Measurements from ENCODE around the gene TSPEAR.
A peak's percentile ranks its signal among the peaks of the same experiment; 100 is the strongest.
"Not testable (repeated sequence)": the region's sequence is repeated elsewhere in the genome, so short reads cannot be mapped to it uniquely, and the experiment has no call there.

Gene TSPEAR

DNA sequence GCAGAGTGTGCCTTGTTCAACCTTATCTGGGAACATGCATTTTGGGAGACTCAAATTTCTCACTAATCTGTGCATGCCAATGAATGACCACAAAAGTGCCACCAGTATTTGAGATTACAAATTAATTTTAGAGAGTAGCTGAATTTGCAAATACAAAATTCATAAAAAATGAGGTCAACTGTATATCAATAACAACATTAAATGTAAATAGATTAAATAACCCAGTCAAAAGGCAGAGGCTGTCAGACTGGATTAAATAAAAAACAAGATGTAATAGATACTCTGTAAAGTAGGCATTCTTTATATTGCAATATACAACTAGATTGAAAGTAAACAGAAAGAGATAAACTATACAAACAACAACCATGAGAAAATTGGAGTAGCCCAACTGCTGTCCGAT lies 147.3 kb downstream of the TSPEAR start:
- no peak for DNase-seq

DNA sequence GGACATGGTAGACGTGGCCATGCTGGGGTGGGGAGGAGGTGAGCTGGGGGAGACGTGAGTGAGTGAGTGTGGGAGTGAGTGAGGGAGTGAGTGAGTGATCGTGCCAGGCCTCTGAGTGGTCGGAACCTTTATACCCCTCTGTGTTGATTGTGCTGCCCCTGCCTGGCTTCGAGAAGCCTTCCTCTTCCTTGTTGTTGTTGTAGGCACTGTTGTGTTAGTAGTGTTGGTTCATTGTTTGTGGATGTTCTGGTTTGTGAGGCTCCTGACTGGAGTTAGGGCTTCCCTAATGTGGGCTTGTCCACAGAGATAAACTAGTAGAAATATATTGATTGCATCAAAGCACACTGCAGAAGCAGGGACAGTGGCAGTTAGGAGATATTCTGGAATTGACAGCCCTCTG lies 152.7 kb downstream of the TSPEAR start, which contains the start of gene KRTAP10-3:
TSS of gene KRTAP10-3 (minus strand) at position 101 of the 400 bp plus-strand sequence. CDS start at position 21, 80 bp downstream.
- DNase-seq: no peak

DNA sequence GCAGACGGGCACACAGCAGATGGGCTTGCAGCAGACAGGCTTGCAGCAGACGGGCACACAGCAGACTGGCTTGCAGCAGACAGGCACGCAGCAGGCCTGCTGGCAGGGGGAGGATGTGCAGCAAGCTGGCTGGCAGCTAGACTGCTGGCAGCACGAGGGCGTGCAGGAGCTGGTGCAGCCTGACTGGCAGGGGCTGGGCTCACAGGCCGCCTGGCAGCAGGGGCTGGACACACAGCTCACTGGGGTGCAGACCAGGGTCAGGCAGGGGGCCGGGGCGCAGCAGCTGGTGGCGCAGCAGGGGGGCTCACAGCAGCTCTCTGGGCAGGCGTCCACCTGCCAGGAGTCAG lies 153.1 kb downstream of the TSPEAR start:
- not testable (repeated sequence) for DNase-seq

GRCh38 chr21:44557491-44558328 lies 153.7 kb downstream of the TSPEAR start:
- no peak for DNase-seq

GRCh38 chr21:44556879-44557278 lies 154.5 kb downstream of the TSPEAR start:
- DNase-seq: no peak

GRCh38 chr21:44555200-44555875 lies 156.0 kb downstream of the TSPEAR start:
- no peak for DNase-seq

- no peak for DNase-seq
Measured at GRCh38 chr21:44552681-44553080, 158.7 kb downstream of the TSPEAR start.

GRCh38 chr21:44552136-44552535 lies 159.2 kb downstream of the TSPEAR start:
- DNase-seq: no peak

GRCh38 chr21:44551340-44551961 lies 159.9 kb downstream of the TSPEAR start, which contains the start of gene KRTAP10-2:
TSS of gene KRTAP10-2 (minus strand) at chr21:44551505. CDS start at chr21:44551458, 47 bp downstream.
- DNase-seq: no peak

GRCh38 chr21:44550807-44551206 lies 160.6 kb downstream of the TSPEAR start:
- no peak for DNase-seq

- DNase-seq: not testable (repeated sequence)
Measured at GRCh38 chr21:44550285-44550684, 161.1 kb downstream of the TSPEAR start.

DNA sequence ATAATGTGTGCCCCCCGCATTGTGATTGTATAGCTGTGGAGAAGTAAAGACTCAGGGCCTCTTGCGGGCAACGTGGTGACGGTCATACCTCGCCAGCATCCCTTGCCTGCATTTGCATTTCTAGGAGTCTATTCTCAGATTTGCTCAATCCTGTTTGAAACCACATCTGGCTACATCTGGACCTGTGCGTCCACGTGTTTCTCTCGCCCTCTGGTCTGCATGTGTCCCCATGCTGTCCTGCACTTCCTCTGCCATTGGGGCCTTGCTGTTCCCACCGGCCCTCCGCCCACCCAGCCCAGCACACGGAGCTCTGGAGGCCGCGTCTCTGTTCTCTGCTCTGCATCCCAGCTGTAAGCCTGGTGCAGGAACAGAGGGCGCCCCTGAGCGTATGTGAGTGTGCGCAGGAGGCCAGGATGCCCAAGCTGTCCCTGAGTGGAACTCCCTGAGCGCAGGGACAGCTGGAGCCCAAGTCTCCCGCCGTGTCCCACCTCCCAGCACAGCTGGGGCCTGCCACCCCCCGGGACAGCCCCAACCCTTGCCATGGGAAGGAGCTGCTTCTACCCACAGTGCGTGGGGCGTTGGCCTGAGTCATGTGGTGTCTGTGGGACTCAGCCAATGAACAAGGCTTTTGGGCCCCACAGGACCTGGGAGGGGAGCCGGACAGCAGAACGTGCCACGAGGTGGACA lies 161.7 kb downstream of the TSPEAR start:
- DNase-seq: no peak

- DNase-seq: no peak
Measured at GRCh38 chr21:44548922-44549321, 162.4 kb downstream of the TSPEAR start.

GRCh38 chr21:44548381-44548780 lies 163.0 kb downstream of the TSPEAR start:
- no peak for DNase-seq

DNA sequence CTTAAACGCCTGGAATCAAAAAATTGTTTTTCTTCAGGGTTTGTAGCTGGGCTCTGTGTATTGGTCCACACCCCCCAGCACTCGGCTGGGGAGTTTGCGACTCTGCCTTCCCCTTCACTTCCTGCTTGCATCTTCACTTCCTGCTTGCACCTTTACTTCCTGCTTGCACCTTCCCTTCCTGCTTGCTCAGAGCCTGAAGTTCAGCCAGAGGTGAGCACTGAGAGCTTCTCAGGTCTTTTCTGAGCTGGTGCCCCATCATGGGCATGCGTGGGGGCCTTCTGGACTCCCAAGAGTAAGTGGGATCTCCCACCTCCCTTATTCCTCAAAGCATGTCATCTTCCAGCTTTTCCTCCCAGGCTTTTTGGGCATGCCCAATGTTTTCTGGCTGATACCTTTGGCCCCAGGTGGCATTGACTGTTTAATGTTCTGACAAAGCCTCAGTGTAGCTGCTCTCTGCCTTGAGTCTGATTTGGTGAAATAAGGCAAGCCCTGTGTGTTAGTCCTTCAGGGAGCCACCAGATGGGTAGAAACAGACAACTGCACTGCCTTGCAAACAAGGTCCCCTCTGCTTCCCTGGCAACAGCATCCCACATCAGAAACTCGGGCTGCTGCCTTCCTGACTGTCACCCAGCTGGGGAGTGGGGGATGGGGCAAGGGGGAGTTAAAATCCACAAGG lies 163.6 kb downstream of the TSPEAR start:
- DNase-seq: peak; percentile 52

DNA sequence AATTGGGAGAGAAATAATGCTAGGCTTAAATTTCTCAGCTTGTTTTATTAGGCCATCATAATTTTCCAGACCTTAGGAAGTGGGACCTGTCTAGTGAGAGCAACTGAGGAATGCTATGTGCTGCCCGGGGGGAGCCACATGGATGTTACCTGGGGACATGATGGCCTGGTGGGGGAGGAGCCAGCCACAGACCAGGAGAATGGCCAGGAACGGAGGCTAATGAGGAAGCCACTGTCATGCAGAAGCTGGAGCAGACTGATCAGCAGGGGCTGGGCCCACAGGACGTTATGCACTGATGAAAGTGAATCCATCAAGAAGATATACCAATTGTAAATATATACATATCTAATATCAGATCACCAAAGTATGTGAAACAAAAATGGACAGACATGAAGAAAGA lies 166.8 kb downstream of the TSPEAR start:
- DNase-seq: no peak

DNA sequence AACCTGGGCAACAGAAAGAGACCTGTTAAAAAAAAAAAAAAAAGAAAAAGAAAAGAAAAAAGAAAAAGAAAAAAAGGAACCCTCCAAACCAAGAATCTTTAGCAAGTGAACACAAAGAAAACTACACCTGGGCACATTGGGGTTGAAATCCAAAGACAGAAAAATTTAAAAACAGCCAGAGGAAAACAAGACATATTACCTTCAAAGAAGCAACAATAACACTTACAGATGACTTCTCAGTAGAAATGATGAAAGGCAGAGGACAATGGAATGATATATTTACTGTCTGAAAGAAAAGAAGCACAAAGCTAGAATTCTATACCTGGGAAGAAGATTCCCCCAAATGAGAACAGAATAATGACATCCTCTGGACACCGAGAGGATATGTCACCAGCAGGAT lies 168.7 kb downstream of the TSPEAR start:
- no peak for DNase-seq

DNA sequence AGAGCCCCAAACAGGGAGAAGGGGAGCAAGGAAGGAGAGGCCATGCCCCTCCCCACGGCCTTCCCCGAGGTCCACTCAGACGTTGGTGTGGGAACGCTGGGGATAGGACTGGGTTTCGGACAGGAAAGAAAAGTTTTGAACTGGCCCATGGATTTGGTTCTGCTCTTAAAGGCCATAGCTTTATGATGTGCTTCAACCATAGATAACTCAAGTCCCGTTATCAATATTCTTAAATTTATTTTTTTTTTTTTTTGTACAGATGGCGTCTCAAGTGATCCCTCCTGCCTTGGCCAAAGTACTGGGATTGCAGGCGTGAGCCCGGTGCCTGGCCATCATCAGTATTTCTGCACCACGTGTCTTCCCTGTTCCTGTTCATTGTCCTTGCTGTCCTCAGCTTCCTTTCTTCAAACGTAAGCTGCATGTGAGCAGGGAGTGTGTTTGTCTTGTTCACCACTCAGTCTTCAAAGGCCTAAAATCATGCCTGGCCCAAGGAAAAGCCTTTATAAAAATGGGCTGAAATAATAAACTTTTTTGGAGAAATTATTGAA lies 170.6 kb downstream of the TSPEAR start:
- DNase-seq: no peak

- DNase-seq: no peak
Measured at GRCh38 chr21:44539991-44540666, 171.2 kb downstream of the TSPEAR start, which contains the start of gene KRTAP10-1. TSS of gene KRTAP10-1 (minus strand) at chr21:44540195. CDS start at chr21:44540150, 45 bp downstream.

DNA sequence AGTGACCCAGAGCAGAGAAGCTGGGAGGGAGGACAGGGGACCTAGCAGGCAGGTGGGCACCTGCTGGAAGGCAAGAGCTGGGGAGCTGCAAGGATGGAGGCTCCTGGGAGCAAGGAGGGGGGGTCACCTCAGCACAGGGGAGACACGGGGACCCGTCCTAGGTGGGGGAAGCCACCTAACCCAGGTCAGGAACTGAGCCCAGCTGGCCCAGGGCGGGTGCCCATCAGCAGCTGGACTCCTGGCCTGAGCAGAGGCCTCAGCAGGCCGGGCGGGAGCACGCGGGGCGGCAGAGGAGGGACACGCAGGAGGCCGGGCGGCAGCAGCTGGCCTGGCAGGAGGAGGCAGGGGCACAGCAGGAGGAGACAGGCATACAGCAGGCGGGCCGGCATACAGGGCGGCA lies 172.3 kb downstream of the TSPEAR start:
- no peak for DNase-seq

Measured in CD4-positive, alpha-beta T cell treated with Interleukin-10 for 1 hour (primary cell).